Measurements from ENCODE around the gene LSM3.

Gene LSM3

DNA sequence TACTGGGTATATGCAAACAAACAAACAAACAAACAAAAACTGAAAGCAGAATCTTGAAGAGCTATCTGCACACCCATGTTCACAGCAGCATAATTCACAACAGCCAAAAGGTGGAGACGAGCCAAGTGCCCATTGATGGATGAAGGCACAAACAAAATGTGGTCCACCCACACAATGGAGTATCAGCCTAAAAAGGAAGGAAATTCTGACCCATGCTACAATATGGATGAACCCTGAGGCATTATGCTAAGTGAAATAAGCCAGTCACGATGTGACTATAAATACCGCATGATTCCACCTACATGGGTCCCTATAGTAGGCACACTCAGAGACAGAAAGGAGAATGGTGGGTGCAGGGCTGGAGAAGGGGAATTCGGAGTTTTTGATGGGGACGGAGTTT, 24.3 kb upstream of the LSM3 start:
- no peak overlapping the region for H3K27ac ChIP-seq (ENCODE audit: low read depth, low read length, poor library complexity, severe bottlenecking)
- H3K4me1 ChIP-seq (ENCODE audit: insufficient read depth, low read length, severe bottlenecking), result no peaks in the 10 kb centered on the region
- no peak overlapping the region for H3K4me2 ChIP-seq (ENCODE audit: low read length)
- peaks cover 51% of the 10 kb centered on the region for H3K36me3 ChIP-seq (ENCODE audit: insufficient read depth, low read length)
- no peaks in the 10 kb centered on the region for H3F3A ChIP-seq (ENCODE audit: insufficient read depth, low read length)
- no peaks in the 10 kb centered on the region for H3K9me2 ChIP-seq (ENCODE audit: low read depth, low read length)
- no peaks in the 10 kb centered on the region for H4K20me1 ChIP-seq (ENCODE audit: insufficient read depth, low read length)
- H3K79me2 ChIP-seq (ENCODE audit: insufficient read depth, low read length), result no peaks in the 10 kb centered on the region
- H3K4me3 ChIP-seq (ENCODE audit: low read depth, low read length, poor library complexity, severe bottlenecking), result no peak overlapping the region
- H2AFZ ChIP-seq (ENCODE audit: low read length), result no peak overlapping the region
- no peaks in the 10 kb centered on the region for H3K9me3 ChIP-seq (ENCODE audit: low read length)
- H3K9ac ChIP-seq (ENCODE audit: low read length), result no peak overlapping the region
- no peak for TF ChIP-seq EZH2 (IDR thresholded peaks at IDR 0.05; ENCODE audit: borderline replicate concordance, low read length)
- TF ChIP-seq, protein P1, sequence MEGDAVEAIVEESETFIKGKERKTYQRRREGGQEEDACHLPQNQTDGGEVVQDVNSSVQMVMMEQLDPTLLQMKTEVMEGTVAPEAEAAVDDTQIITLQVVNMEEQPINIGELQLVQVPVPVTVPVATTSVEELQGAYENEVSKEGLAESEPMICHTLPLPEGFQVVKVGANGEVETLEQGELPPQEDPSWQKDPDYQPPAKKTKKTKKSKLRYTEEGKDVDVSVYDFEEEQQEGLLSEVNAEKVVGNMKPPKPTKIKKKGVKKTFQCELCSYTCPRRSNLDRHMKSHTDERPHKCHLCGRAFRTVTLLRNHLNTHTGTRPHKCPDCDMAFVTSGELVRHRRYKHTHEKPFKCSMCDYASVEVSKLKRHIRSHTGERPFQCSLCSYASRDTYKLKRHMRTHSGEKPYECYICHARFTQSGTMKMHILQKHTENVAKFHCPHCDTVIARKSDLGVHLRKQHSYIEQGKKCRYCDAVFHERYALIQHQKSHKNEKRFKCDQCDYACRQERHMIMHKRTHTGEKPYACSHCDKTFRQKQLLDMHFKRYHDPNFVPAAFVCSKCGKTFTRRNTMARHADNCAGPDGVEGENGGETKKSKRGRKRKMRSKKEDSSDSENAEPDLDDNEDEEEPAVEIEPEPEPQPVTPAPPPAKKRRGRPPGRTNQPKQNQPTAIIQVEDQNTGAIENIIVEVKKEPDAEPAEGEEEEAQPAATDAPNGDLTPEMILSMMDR (IDR thresholded peaks at IDR 0.05; ENCODE audit: low read length), result no peak
- H3K27me3 ChIP-seq (ENCODE audit: insufficient read depth, low read length), result no peaks in the 10 kb centered on the region

DNA sequence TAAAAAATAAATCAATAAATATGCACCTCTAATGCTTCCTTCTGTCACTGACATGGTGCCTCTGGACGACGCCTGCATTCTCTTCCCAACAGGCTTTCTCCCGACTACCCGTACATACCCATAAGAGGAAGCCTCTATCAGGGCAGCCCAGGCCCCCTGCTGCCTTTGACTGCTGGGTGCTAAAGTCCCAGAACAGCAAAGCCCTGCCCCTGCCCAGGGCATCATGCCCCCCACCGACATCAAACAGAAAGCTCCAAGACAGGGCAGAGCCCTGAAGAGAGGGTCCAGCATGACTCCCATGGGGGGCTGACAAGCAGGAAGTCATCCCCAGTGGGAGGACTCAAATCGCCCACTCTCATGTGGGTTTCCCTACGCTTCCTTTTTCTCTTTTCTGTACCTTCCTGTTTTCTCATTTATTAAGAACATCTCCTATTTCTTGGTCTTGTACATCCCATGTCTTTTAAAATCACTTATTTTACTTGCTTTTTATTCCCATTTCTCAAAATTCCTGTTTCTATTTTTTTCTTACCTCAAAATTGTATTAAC, 23.6 kb upstream of the LSM3 start:
- Histone ChIP-seq H3K9me3 (ENCODE audit: low read length) (no peaks in the 10 kb centered on the region), H3K4me1 (ENCODE audit: insufficient read depth, low read length, severe bottlenecking) (no peaks in the 10 kb centered on the region), H3K4me3 (ENCODE audit: low read depth, low read length, poor library complexity, severe bottlenecking) (no peak overlapping the region), H3K9ac (ENCODE audit: low read length) (no peak overlapping the region), H3K27ac (ENCODE audit: low read depth, low read length, poor library complexity, severe bottlenecking) (no peak overlapping the region), H2AFZ (ENCODE audit: low read length) (no peak overlapping the region), H3K9me2 (ENCODE audit: low read depth, low read length) (no peaks in the 10 kb centered on the region), H3K27me3 (ENCODE audit: insufficient read depth, low read length) (no peaks in the 10 kb centered on the region), H3K4me2 (ENCODE audit: low read length) (no peak overlapping the region), H4K20me1 (ENCODE audit: insufficient read depth, low read length) (no peaks in the 10 kb centered on the region), H3K36me3 (ENCODE audit: insufficient read depth, low read length) (peaks cover 58% of the 10 kb centered on the region), H3K79me2 (ENCODE audit: insufficient read depth, low read length) (no peaks in the 10 kb centered on the region), H3F3A (ENCODE audit: insufficient read depth, low read length) (no peaks in the 10 kb centered on the region)
- TF ChIP-seq, protein P1 (IDR thresholded peaks at IDR 0.05; ENCODE audit: low read length), result no peak
- TF ChIP-seq EZH2 (IDR thresholded peaks at IDR 0.05; ENCODE audit: borderline replicate concordance, low read length), result no peak

GRCh38 chr3:14156201-14156600, 22.4 kb upstream of the LSM3 start:
- no peak overlapping the region for H3K4me2 ChIP-seq (ENCODE audit: low read length)
- H3K4me3 ChIP-seq (ENCODE audit: low read depth, low read length, poor library complexity, severe bottlenecking), result no peak overlapping the region
- no peaks in the 10 kb centered on the region for H3F3A ChIP-seq (ENCODE audit: insufficient read depth, low read length)
- H3K9me3 ChIP-seq (ENCODE audit: low read length), result peaks cover 1% of the 10 kb centered on the region; the same call in 1 of the 2 replicates
- no peaks in the 10 kb centered on the region for H3K79me2 ChIP-seq (ENCODE audit: insufficient read depth, low read length)
- no peaks in the 10 kb centered on the region for H4K20me1 ChIP-seq (ENCODE audit: insufficient read depth, low read length)
- H3K9me2 ChIP-seq (ENCODE audit: low read depth, low read length), result no peaks in the 10 kb centered on the region
- no peaks in the 10 kb centered on the region for H3K4me1 ChIP-seq (ENCODE audit: insufficient read depth, low read length, severe bottlenecking)
- peaks cover 70% of the 10 kb centered on the region for H3K36me3 ChIP-seq (ENCODE audit: insufficient read depth, low read length)
- TF ChIP-seq EZH2 (IDR thresholded peaks at IDR 0.05; ENCODE audit: borderline replicate concordance, low read length), result no peak
- TF ChIP-seq, protein P1 (IDR thresholded peaks at IDR 0.05; ENCODE audit: low read length), result no peak
- no peaks in the 10 kb centered on the region for H3K27me3 ChIP-seq (ENCODE audit: insufficient read depth, low read length)
- H3K9ac ChIP-seq (ENCODE audit: low read length), result no peak overlapping the region
- no peak overlapping the region for H3K27ac ChIP-seq (ENCODE audit: low read depth, low read length, poor library complexity, severe bottlenecking)
- no peak overlapping the region for H2AFZ ChIP-seq (ENCODE audit: low read length)

Measured in OCI-LY1 (cell line).